CD4-positive, alpha-beta T cell (primary cell): ENCODE data around the gene SLC50A1. TPM values are rescaled to one million over a fixed set of nuclear protein-coding genes. Genes with fewer than 3 reads are reported as not detected.

Experiments
- ATAC-seq: fragments of 200-7000 bp; cut with Tn5 transposase; one replicate; pipeline ENCODE4 v1.10.0; 2022; ENCODE audit warnings: mild to moderate bottlenecking; ENCODE audit not compliant: poor library complexity
- CTCF ChIA-PET: fragments of 350-600 bp; sonication (Branson Sonifier 250); formaldehyde crosslinking; loops from one replicate; lab custom pipeline; 2021; ENCODE audit warnings: antibody characterized with exemption, inconsistent platforms; lab: Charles Lee
- POLR2A ChIA-PET: fragments of 350-600 bp; sonication (Branson Sonifier 250); formaldehyde crosslinking; loops from one replicate; lab custom pipeline; 2021; ENCODE audit warnings: antibody characterized with exemption, inconsistent platforms; lab: Charles Lee
- DNase-seq, 14 experiments: peaks; one replicate each; pipeline ENCODE4 v3.0.0-alpha.2; 2013 to 2020; ENCODE audit warnings: mixed read lengths in 2 of 14
- H3K27ac ChIP-seq, 2 donors: one replicate each; pipeline versions ENCODE4 v1.5.1 to v1.7.0; 2013; ENCODE audit warnings: low read length in 2 of 2, low read depth in 1 of 2, mild to moderate bottlenecking in 1 of 2
- H3K27me3 ChIP-seq, 2 experiments: 1 replicate in 1 of 2; 2 replicates in 1 of 2; pipeline versions ENCODE4 v1.6.1 to v1.7.0; 2013; ENCODE audit warnings: low read length in 2 of 2, control low read depth in 1 of 2, mild to moderate bottlenecking in 1 of 2, moderate library complexity in 1 of 2; ENCODE audit not compliant: insufficient read depth in 2 of 2, control insufficient read depth in 1 of 2
- H3K36me3 ChIP-seq: one replicate; pipeline ENCODE4 v1.6.1; 2013; ENCODE audit warnings: low read length, control low read depth; ENCODE audit not compliant: insufficient read depth
- H3K4me1 ChIP-seq: one replicate; pipeline ENCODE4 v1.6.1; 2013; ENCODE audit warnings: low read length, control low read depth; ENCODE audit not compliant: insufficient read depth
- H3K4me3 ChIP-seq: one replicate; pipeline ENCODE4 v1.5.1; 2013; ENCODE audit warnings: mild to moderate bottlenecking, low read length, moderate library complexity
- H3K9me3 ChIP-seq, 2 experiments: 1 replicate in 1 of 2; 2 replicates in 1 of 2; pipeline versions ENCODE4 v1.6.1 to v1.7.0; 2013; ENCODE audit warnings: low read length in 2 of 2, mild to moderate bottlenecking in 2 of 2, control low read depth in 1 of 2, moderate library complexity in 1 of 2; ENCODE audit not compliant: control insufficient read depth in 1 of 2, insufficient read depth in 1 of 2
- H3K27ac Mint-ChIP-seq: one replicate; pipeline ENCODE4 v1.8.0; 2020; ENCODE audit warnings: mixed read lengths
- H3K27me3 Mint-ChIP-seq: one replicate; pipeline ENCODE4 v1.8.0; 2021; ENCODE audit warnings: mixed read lengths
- H3K36me3 Mint-ChIP-seq: one replicate; pipeline ENCODE4 v1.8.0; 2021; ENCODE audit warnings: low read depth, mixed read lengths
- H3K4me1 Mint-ChIP-seq: one replicate; pipeline ENCODE4 v1.8.0; 2021; ENCODE audit warnings: low read depth, mixed read lengths
- H3K4me3 Mint-ChIP-seq: one replicate; pipeline ENCODE4 v1.8.0; 2020; ENCODE audit warnings: mild to moderate bottlenecking, mixed read lengths
- H3K9me3 Mint-ChIP-seq: one replicate; pipeline ENCODE4 v1.8.0; 2020; ENCODE audit warnings: mixed read lengths
- CTCF ChIP-seq: fragments of 200-600 bp; IDR thresholded peaks from one replicate; pipeline ENCODE4 v1.8.0; 2022; ENCODE audit warnings: antibody characterized with exemption, mild to moderate bottlenecking
- intact Hi-C, 2 experiments: fragments of 100-400 bp; cut with DNase I in 1 of 2; cut with micrococcal nuclease in 1 of 2; formaldehyde crosslinking; loops; one replicate each; pipeline versions ENCODE4 v1.15.1 to v1.9.0; 2023 to 2025; cut with DNase I, micrococcal nuclease
- total RNA-seq, 174 experiments: library from RNA in 2 of 174; stranded (reverse) in 2 of 174; gene quantifications; one replicate each; pipeline ENCODE4 v1.2.3 and lab custom pipeline; 2021 to 2026

SLC50A1 gene
- total RNA-seq, 2 experiments from 2014 or later = 10.2 to 12.5 TPM

GRCh38 chr1:155177192-155177917 is 41.7 kb downstream of the SLC50A1 start:
- H3K4me1 Mint-ChIP-seq = peaks cover 40% of the 10 kb centered on the region
- Histone ChIP-seq H3K27me3 (no peaks in the 10 kb centered on the region), H3K36me3 (peaks cover 42% of the 10 kb centered on the region), H3K27ac (no peak overlapping the region), H3K4me3 (no peak overlapping the region), H3K4me1 (peaks cover 47% of the 10 kb centered on the region), H3K9me3 (no peaks in the 10 kb centered on the region)
- intact Hi-C loops = loop anchor here (2.0 to 5.0 kb wide), 4 partner anchors 17 to 415 kb away; partner anchors contain the start of gene RUSC1 (in 1 of the 2)
- POLR2A ChIA-PET = interaction anchor here (0.7 to 1.6 kb wide), 2 partner anchors 16 to 50 kb away, joined by 4 to 6 read pairs; no protein-coding TSS in a partner anchor
- H3K36me3 Mint-ChIP-seq = peaks cover 40% of the 10 kb centered on the region
- no peak overlapping the region for H3K27ac Mint-ChIP-seq
- DNase-seq (peak in 2 of 14 experiments; percentile 4 to 27), ATAC-seq (no peak)
- H3K9me3 Mint-ChIP-seq = no peaks in the 10 kb centered on the region
- TF ChIP-seq CTCF = no peak
- no peak overlapping the region for H3K4me3 Mint-ChIP-seq
- no peaks in the 10 kb centered on the region for H3K27me3 Mint-ChIP-seq
- CTCF ChIA-PET = interaction anchor here (0.8 to 4.4 kb wide), 4 partner anchors 17 to 67 kb away, joined by 3 to 34 read pairs (median 4); no protein-coding TSS in a partner anchor

GRCh38 chr1:155177918-155178281 is 42.2 kb downstream of the SLC50A1 start:
- ChIA-PET POLR2A (interaction anchor here (0.9 to 1.6 kb wide), 2 partner anchors 16 to 49 kb away, joined by 3 to 6 read pairs; no protein-coding TSS in a partner anchor), CTCF (interaction anchor here (0.8 to 4.4 kb wide), 4 partner anchors 16 to 66 kb away, joined by 3 to 34 read pairs (median 4); no protein-coding TSS in a partner anchor)
- H3K9me3 ChIP-seq = no peaks in the 10 kb centered on the region
- peaks cover 44% of the 10 kb centered on the region for H3K36me3 ChIP-seq
- no peak overlapping the region for H3K27ac ChIP-seq
- peaks cover 36% of the 10 kb centered on the region for H3K4me1 Mint-ChIP-seq
- H3K4me1 ChIP-seq = peaks cover 42% of the 10 kb centered on the region
- ATAC-seq = no peak
- H3K27me3 ChIP-seq = no peaks in the 10 kb centered on the region
- intact Hi-C loops = loop anchor here (2.0 to 5.0 kb wide), 4 partner anchors 17 to 415 kb away; partner anchors contain the start of gene RUSC1 (in 1 of the 2)
- no peak for TF ChIP-seq CTCF
- peaks cover 34% of the 10 kb centered on the region for H3K36me3 Mint-ChIP-seq
- H3K27ac Mint-ChIP-seq = no peak overlapping the region
- H3K4me3 ChIP-seq = no peak overlapping the region
- peak in 3 of 14 experiments; percentile 3 to 27 (median 20) for DNase-seq
- no peaks in the 10 kb centered on the region for H3K27me3 Mint-ChIP-seq
- H3K9me3 Mint-ChIP-seq = no peaks in the 10 kb centered on the region
- no peak overlapping the region for H3K4me3 Mint-ChIP-seq

- intact Hi-C loops = loop anchor here (5.0 kb wide), 2 partner anchors 64 to 144 kb away; partner anchors contain the start of gene RUSC1 (in 1 of the 2)
- ChIA-PET CTCF (interaction anchor here (0.8 to 1.7 kb wide), 3 partner anchors 16 to 66 kb away, joined by 3 to 6 read pairs (median 3); no protein-coding TSS in a partner anchor), POLR2A (interaction anchor here (0.9 kb wide), 1 partner anchor 15 kb away, joined by 3 read pairs; no protein-coding TSS in a partner anchor)
- H3K4me3 ChIP-seq = no peak overlapping the region
- H3K36me3 ChIP-seq = peaks cover 44% of the 10 kb centered on the region
- Mint-ChIP-seq H3K27ac (no peak overlapping the region), H3K36me3 (peaks cover 34% of the 10 kb centered on the region), H3K27me3 (no peaks in the 10 kb centered on the region), H3K4me1 (peaks cover 29% of the 10 kb centered on the region), H3K9me3 (no peaks in the 10 kb centered on the region), H3K4me3 (no peak overlapping the region)
- H3K27ac ChIP-seq = no peak overlapping the region
- H3K27me3 ChIP-seq = no peaks in the 10 kb centered on the region
- H3K4me1 ChIP-seq = peaks cover 37% of the 10 kb centered on the region
- ATAC-seq = no peak
- DNase-seq = peak in 3 of 14 experiments; percentile 14 to 29 (median 24)
- TF ChIP-seq CTCF = no peak
- H3K9me3 ChIP-seq = no peaks in the 10 kb centered on the region
Measured at GRCh38 chr1:155178441-155179111, 42.9 kb downstream of the SLC50A1 start.
